HEK293 (cell line): Measurements from ENCODE around the gene LRSAM1.
A peak's percentile ranks its signal among the peaks of the same experiment; 100 is the strongest.

Source experiments
- CTCF ChIA-PET: fragments of 350-600 bp; formaldehyde crosslinking; extraction: SDS; loops from one replicate; lab custom pipeline; 2021; ENCODE audit warnings: antibody characterized with exemption; lab: Yijun Ruan, JAX
- POLR2A ChIA-PET: fragments of 300-600 bp; formaldehyde crosslinking; extraction: SDS; loops from one replicate; lab custom pipeline; 2020; ENCODE audit warnings: antibody characterized with exemption, inconsistent platforms; lab: Yijun Ruan, JAX
- H3K27ac ChIP-seq: fragments of 200-500 bp; sonication (Bioruptor generic); 2 replicates; pipeline ENCODE4 v1.5.1; 2014; ENCODE audit warnings: low read depth, low read length, control low read depth, inconsistent platforms; ENCODE audit errors: extremely low read depth
- H3K36me3 ChIP-seq, 2 experiments: fragments of 200-500 bp in 1 of 2; sonication (Bioruptor generic) in 1 of 2; 1 replicate in 1 of 2; 2 replicates in 1 of 2; pipeline ENCODE4 v1.5.1; 2014 to 2017; ENCODE audit warnings: inconsistent platforms in 2 of 2, low read length in 2 of 2; ENCODE audit not compliant: control insufficient read depth in 2 of 2, insufficient read depth in 1 of 2
- H3K4me1 ChIP-seq: fragments of 200-500 bp; sonication (Bioruptor generic); 2 replicates; pipeline ENCODE4 v1.5.1; 2014; ENCODE audit warnings: mild to moderate bottlenecking, low read length, inconsistent platforms; ENCODE audit not compliant: control insufficient read depth, insufficient read depth
- H3K4me3 ChIP-seq: 2 replicates; pipeline ENCODE4 v1.5.1; 2011; ENCODE audit warnings: low read depth, mild to moderate bottlenecking, control low read depth, low read length, moderate library complexity
- H3K9me3 ChIP-seq: fragments of 200-500 bp; sonication (Bioruptor generic); 2 replicates; pipeline ENCODE4 v1.5.1; 2014; ENCODE audit warnings: low read depth, low read length, inconsistent platforms; ENCODE audit not compliant: control insufficient read depth, insufficient read depth
- HOXD13 ChIP-seq: sonication (generic); formaldehyde crosslinking; IDR thresholded peaks from 2 replicates; pipeline ENCODE4 v1.8.0; 2022; ENCODE audit warnings: missing genetic modification reagents, borderline replicate concordance
- SETDB1 ChIP-seq: IDR thresholded peaks from one replicate; pipeline ENCODE4 v1.6.1; 2017; ENCODE audit warnings: mild to moderate bottlenecking, low read length, moderate library complexity, mixed read lengths; ENCODE audit not compliant: insufficient read length
- TRIM28 ChIP-seq: IDR thresholded peaks from 2 replicates; pipeline ENCODE4 v1.6.1; 2011; ENCODE audit warnings: low read length, control low read depth, borderline replicate concordance
- ZBTB11 ChIP-seq: fragments of 450-650 bp; formaldehyde crosslinking; conservative IDR thresholded peaks from 2 replicates; pipeline ENCODE4 v1.5.1; 2016; ENCODE audit warnings: low read depth, missing biosample characterization, missing genetic modification characterization
- ZNF112 ChIP-seq: fragments of 450-650 bp; formaldehyde crosslinking; IDR thresholded peaks from 2 replicates; pipeline ENCODE4 v1.5.0; 2017; ENCODE audit warnings: missing biosample characterization, missing genetic modification characterization
- ZNF26 ChIP-seq: fragments of 450-650 bp; formaldehyde crosslinking; IDR thresholded peaks from 2 replicates; pipeline ENCODE4 v1.5.1; 2016; ENCODE audit warnings: missing biosample characterization, missing genetic modification characterization
- ZNF274 ChIP-seq, 2 experiments: fragments of 200-500 bp in 1 of 2; fragments of 450-650 bp in 1 of 2; sonication (Bioruptor generic) in 1 of 2; formaldehyde crosslinking in 1 of 2; IDR thresholded peaks; 2 replicates each; pipeline versions ENCODE4 v1.5.1 to v1.6.1; 2014 to 2016; ENCODE audit warnings: borderline replicate concordance in 1 of 2, inconsistent platforms in 1 of 2, low read length in 1 of 2, missing biosample characterization in 1 of 2, missing genetic modification characterization in 1 of 2
- ZNF292 ChIP-seq: fragments of 450-650 bp; formaldehyde crosslinking; IDR thresholded peaks from 2 replicates; pipeline ENCODE4 v1.5.1; 2016; ENCODE audit warnings: low read depth, missing biosample characterization, missing genetic modification characterization, borderline replicate concordance
- ZNF501 ChIP-seq: fragments of 450-650 bp; formaldehyde crosslinking; IDR thresholded peaks from 2 replicates; pipeline ENCODE4 v1.5.1; 2016; ENCODE audit warnings: missing biosample characterization, missing genetic modification characterization

The LRSAM1 gene

GRCh38 chr9:127438394-127438793 lies 12.9 kb upstream of the LRSAM1 start:
- H3K9me3 ChIP-seq, result no peaks in the 10 kb centered on the region
- no peak overlapping the region for H3K4me3 ChIP-seq
- H3K36me3 ChIP-seq, result peaks cover 7 to 92% of the 10 kb centered on the region in 2 experiments; a peak in 2 of 3 replicates
- ChIA-PET POLR2A (interaction anchor here (2.2 to 2.8 kb wide), 2 partner anchors 12 to 15 kb away, joined by 9 to 14 read pairs; partner anchors contain the start of genes LRSAM1, RPL12 and ZNF79), CTCF (interaction anchor here (0.6 kb wide), 1 partner anchor 586 kb away, joined by 5 read pairs; no protein-coding TSS in a partner anchor)
- no peaks in the 10 kb centered on the region for H3K4me1 ChIP-seq
- TF ChIP-seq ZNF292 (tag by site-specific recombination), result no peak
- no peak for TF ChIP-seq ZNF26 (tag by site-specific recombination)
- no peak for TF ChIP-seq ZNF501 (tag by site-specific recombination)
- TF ChIP-seq HOXD13 (CRISPR knock-in tag), result no peak
- no peak for TF ChIP-seq ZBTB11
- TF ChIP-seq, all 188 proteins: peak for 0
- H3K27ac ChIP-seq, result no peak overlapping the region

- Histone ChIP-seq H3K4me3 (no peak overlapping the region), H3K36me3 (peaks cover 5 to 92% of the 10 kb centered on the region in 2 experiments; a peak in 2 of 3 replicates), H3K27ac (no peak overlapping the region), H3K9me3 (no peaks in the 10 kb centered on the region), H3K4me1 (no peaks in the 10 kb centered on the region)
- TF ChIP-seq ZNF112 (tag by site-specific recombination), result no peak
- no peak for TF ChIP-seq ZNF274 (IDR thresholded peaks at IDR 0.05; ENCODE audit: low read length)
- peak; percentile 98 for TF ChIP-seq ZNF274 (tag by site-specific recombination; IDR thresholded peaks at IDR 0.05; ENCODE audit: borderline replicate concordance)
- peak; percentile 81; the same call in 1 of the 2 replicates for TF ChIP-seq TRIM28
- peak; percentile 97 for TF ChIP-seq SETDB1
- TF ChIP-seq ZBTB11, result no peak
- POLR2A ChIA-PET, result interaction anchor here (0.7 to 2.4 kb wide), 5 partner anchors 20 to 1698 kb away, joined by 3 to 11 read pairs (median 4); partner anchors contain the start of genes SLC2A8 and ZNF79
- CTCF ChIA-PET, result interaction anchor here (0.7 to 1.2 kb wide), 4 partner anchors 11 to 229 kb away, joined by 3 to 6 read pairs (median 3); no protein-coding TSS in a partner anchor
Observed at GRCh38 chr9:127444283-127444920, 6.9 kb upstream of the LRSAM1 start.
